Left hindlimb (tissue), 1 donor: Measurements from ENCODE around the gene KCNC3.
"Not testable (repeated sequence)": the region's sequence is repeated elsewhere in the genome, so short reads cannot be mapped to it uniquely, and the experiment has no call there.

Experiments
- DNase-seq: peaks from one replicate; pipeline ENCODE4 v3.0.0-alpha.2; 2018

The KCNC3 gene

DNA sequence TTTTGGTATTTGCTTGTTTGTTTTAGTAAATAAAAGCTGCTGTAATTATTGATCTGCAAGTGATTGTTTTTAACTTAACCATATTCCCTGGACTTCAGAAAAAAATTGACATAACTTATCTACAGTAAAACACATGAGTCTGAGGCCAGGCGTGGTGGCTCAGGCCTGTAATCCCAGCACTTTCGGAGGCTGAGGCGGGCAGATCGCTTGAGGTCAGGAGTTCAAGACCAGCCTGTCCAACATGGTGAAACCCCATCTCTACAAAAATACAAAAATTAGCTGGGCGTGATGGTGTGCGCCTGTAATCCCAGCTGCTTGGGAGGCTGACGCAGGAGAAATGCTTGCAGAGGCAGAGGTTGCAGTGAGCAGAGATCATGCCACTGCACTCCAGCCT, 24.3 kb upstream of the KCNC3 start:
- not testable (repeated sequence) for DNase-seq

DNA sequence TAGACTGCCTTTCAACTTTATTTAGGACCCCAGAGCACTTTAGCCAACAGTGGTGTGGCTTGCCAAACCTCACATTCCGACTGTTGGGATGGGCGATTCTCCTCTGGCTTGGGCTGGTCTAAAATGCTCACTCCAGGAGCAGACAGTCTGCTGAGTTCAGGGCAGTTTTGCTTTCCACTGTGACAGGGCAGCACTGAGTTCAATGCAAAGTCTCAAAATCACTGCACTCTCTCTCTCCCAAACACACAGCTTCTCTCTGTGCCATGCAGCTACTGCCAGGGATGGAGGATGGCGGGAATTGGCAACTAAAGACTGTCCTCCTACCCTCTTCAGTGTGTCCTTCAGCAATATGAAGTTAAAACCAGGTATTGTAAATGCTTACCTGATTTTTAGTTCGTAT, 23.1 kb upstream of the KCNC3 start:
- no peak for DNase-seq

DNA sequence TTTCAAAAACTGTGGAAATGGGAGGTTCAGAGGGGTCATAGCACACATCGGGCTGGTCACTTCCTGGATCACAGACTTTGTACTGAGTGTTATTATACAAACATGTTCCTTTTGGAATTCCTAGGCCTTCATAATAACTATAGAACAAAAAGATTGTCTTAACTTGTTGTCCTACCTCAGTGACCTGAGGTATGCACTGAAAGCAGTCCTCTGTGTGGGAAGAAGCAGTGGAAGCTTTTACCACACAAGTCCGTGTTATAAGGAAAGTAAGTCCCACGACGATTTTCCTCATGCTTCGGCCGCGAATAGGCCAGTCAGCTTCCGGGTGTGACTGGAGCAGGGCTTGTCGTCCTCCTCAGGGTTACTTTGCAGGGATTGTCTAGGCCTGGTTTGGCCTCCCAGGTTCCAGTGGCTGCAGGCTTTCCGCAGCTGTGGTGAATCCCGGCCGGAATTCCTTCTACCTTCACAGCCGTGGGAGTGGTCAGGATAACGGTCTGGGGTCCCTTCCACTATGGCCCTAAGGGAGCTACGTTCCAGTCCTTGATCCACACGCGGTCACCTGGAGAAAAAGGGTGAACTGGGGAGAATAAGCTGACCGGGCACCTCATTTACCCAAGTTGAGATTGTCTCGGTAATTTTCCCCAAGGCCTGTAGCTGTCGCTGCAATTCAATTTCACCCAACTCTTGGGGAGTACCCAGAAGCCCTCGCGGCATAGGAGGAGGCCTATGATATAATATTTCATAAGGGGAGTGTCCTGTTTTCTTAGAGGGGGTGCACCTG, 20.3 kb upstream of the KCNC3 start:
- DNase-seq = no peak

DNA sequence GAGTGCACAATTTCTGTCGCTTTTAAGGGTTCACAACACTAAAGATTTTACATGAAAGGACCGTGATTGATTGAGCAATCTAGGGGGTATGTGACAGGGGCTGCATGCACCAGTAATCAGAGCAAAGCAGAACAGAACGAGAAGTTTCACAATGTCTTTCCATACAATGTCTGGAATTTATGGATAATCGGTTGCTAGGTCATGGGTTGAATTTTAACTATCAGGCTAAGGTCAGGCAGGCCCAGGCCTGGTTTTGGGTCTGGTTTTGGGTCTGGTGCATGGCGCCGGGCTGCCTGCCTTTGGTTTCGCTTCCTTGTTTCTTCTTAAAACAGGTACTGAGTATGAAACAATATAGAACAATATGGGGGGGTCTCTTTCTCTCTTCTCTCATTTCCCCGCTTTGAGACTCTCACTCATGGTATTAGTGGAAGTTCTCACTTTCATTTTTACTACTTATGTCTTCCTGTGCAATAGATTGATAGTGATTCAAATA, 18.0 kb upstream of the KCNC3 start:
- not testable (repeated sequence) for DNase-seq

DNA sequence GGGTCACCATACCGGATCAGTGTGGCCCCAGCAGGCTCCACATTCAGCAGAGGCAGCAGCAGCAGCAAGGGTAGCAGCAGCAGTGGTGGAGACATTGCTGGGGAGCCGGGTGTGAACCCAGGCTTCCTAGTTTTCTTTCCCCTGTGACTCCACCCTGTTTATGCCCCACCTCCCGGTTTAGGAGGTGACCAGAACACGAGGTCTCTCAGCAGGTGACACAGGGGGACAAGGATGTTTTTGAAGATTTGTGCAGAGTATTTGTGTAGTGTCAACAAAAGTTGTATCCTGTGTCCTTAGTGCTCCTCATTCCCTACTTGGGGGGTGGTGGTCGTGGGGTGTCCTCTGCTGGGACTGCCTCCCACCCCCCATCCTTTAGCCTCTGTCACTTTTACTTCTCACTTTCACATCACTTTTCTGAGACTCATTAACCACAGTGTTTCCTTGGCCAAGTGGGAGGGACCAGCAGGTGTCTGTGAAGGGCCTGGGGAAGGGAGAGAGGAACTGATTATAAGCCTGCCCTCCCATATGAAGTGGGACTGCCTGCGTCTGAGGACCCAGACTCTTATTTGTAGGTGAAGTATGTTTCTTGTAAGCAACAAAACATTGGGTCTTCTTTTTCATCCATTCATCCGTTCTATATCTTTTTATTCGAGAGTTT, 15.6 kb upstream of the KCNC3 start:
- no peak for DNase-seq

DNA sequence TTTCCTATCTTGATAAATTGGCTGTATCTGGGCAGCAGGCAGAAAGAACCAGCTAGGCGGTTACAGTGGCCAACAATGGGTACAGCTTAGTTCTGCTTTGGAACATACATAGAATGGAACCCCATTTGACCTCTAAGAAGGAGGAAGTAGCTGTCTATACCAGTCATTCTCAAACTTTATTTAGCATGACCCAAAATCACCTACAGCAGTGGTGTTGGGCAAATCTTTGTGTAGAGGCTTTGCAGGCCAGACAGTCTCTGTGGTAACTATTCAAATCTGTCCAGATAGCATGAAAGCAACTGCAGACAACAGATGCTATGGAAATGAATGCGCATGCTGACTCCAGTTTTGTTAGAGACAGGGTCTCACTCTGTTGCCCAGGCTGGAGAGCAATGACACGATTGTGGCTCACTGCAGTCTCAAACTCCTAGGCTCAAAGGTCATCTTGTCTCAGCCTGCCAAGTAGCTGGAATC, 12.0 kb upstream of the KCNC3 start:
- DNase-seq = no peak

DNA sequence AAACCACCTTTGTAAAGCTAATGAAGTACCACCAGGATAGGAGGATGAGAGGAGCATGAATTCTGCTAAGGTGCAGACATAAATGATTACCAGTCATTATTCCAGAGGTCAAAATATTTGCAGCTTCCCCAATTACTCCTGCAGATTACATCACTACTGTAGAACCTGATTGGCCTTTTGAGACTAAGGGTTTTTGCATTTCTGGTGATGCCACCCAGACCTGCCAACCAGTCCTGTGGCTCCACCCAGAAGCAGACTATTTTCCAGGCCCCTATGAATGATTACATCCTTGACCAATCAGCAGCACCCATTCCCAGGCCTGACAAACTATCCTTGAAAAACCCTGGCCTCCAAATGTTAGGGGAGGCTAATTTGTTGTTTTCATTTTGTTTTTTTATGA, 11.2 kb upstream of the KCNC3 start:
- no peak for DNase-seq

DNA sequence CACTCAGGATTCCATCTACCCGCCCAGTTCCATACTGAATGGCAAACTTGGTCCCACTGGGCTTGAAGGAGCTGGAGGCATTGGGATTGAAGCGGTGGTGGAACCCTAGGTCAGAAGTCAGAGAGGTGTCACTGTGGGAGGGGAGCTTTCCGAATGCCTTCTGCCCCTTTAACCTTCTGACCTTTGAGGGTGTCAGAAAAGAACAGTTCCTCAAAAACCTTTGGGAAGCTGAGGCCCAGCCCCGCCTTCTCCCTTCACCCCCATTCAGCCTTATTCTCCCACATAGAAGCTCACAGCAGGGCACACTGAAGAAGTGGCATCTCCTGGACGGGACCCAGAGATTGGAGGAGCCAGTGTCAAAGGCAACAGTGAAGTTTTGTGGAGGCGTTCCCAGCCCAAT, 7.9 kb upstream of the KCNC3 start:
- DNase-seq = not testable (repeated sequence)

DNA sequence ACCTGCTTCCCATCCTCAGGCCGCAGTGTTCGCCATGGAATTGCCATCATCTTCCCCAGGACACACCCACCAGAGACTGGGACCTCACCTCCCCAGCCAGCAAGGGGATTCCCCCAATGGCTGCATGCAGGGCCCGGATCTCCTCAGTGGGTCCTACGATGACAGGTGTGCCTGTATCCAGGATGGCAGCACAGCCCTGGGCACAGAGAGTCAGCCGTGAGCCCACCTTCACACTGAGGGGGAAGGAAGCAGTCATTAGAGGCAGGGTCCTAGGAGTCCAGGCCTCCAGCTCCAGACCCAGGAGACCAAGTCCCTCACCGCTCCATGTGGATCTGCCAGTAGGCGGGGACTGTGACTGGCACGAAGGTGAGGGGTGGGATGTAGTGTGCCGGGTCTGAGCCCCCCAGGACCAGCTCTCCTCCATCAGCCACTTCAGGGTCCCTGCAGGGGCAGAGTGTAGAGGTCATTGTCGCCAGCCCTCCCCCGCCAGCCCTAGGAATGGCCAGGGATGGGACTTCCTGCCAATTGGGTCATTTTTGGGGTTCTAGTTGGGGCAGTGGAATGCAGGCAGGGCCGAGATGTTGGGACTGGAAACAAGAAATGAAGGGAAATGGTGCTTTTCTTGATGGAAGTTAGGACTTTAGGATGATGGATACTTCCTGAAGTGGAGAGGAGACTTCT, 5.7 kb upstream of the KCNC3 start:
- no peak for DNase-seq

DNA sequence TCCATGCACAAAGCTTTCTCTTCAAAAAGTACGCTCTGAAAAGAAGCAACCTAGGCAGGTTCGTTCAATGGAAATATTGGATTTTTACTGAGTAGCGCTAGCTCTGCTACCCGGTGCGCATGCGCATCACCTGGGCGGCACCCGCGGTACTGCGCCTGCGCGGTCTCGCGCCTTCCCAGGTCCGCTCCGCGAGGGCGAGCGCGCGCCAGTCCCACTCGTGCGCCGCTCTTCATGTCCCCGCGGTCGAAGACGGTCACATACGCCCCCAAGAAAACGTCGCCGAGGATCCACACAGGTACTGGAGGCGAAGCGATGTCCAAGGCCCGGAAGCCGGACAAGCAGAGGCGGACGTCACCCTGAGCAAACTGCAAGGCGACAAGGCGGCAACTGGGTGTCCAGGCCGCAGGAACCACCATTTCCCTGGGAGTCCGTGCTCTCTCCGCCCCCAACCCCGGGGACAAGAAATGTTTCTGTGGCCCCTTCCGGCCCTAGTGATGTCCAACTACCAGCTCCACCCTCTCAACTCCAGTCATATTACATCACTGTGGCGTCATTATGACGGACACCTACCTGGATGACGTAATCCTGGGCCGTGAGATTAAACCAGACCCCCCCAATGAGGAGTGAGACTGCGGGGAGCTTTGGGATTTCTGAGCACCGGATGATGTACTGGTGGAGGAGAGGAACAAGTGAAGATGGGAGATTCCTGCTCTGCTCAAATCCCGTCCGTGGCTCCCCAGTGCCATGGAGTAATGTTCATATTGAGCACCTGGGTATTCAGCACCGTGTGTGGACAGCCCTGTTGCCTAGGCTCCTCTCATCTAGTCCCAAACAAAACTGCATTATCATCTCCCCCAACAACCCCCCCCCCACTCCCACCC, 4.8 kb upstream of the KCNC3 start:
- peak; percentile 47 for DNase-seq

DNA sequence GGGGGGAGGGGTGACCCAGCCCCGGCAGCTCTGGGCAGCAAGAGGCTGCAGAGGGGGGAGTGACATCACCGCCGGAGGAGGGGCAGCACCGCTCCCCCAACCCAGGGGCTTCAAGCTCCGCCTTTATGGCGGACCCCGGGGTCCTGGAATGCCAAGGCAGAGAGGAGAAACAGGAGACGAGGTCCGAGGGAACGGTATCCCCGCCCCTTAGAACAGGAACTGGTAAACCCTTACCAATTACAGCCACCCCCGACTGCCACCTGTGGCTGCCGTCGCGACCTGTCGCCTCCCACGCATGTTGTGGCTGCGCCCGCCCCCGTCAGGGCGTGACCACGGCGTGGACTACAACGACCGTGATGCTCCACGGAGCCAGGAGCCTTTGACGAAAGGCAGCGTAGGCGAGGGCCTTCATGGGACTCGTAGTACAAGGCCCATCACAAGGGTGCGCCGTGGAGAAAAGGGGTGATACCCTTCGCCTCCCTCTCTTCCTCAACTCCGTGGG, 4.1 kb upstream of the KCNC3 start:
- peak; percentile 89 for DNase-seq

DNA sequence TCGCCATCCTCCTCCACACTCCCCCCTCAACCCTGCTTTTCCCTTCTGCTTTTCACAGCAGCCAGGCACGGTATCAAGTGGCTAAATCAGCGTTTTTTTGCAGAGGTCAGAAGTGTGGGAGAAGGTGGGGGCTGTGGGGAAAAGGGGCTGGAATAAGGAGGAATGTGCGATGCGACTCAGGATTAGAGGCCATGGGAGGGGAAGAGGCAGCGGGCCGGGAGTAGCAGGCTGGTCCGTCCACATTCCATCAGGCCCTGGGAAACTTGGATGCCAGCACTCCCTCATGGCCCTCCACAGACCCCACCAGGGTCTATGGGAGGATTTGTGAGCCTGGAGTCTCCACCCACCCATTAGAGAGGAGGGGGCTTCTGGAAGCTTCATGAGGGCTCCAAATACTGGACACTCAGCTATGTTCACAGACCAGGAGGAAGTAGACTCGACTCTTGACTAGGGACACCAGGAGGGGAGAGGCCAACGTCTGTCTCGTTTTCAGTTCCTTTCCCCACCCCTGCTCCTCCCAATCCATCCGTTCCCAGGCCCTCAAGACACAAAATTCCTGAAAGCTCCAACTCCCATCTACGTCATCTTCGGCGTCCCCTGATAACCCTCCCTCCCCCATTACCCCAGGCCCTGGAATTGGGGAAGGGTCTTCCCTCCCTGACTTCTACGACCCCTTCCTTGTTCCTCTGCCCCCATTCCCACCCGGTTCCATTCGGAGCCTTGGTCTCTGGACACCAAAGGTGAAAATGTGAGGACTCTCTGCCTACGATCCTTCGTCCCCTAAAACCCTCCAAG, 3.3 kb upstream of the KCNC3 start:
- no peak for DNase-seq

DNA sequence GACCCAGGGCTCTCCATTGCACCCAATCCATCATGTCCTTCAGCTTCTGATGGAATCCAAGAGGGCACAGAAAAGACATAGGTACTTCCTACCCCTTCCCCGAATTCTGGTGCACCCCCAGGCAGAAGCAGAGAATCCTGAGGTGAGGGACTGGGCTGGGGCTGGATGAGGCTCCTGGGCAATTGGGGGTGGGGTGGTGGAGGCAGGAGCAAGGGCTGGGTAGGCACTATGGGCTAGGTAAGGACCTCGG, 2.7 kb upstream of the KCNC3 start:
- DNase-seq = no peak

DNA sequence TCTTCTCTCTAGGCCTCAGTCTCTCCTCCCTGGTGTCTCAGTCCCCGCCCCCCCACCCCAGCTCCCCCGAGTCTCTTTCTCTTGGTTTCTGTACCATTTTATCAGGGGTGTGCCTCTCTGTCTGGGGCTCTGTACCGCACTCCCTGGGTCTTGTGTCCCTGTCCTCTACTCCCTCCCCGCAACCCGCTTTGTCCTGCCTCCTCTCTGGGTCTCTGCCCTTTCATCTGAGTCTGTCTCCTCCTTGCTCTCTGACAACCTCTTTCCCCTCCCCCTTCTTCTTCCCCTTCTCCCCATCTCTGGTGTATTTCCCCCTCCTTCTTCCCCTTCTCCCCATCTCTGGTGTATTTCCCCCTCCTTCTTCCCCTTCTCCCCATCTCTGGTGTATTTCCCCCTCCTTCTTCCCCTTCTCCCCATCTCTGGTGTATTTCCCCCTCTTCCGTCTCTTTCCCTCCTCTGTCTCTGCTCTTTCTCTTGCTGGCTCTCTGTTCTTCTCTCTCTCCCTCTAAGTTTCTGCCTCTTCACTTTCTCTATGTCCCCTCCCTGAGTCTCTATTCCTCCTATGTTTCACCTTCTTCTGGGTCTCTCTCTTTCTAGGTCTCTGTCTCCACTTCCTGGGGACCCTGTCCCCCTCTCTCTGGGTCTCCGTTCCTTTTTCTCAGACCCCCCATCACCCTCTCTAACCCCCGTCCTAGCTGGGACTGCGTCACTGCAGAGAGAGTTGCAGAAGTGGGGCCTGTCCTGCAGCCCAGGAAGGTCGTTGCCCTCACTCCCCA, 2.2 kb upstream of the KCNC3 start:
- no peak for DNase-seq

DNA sequence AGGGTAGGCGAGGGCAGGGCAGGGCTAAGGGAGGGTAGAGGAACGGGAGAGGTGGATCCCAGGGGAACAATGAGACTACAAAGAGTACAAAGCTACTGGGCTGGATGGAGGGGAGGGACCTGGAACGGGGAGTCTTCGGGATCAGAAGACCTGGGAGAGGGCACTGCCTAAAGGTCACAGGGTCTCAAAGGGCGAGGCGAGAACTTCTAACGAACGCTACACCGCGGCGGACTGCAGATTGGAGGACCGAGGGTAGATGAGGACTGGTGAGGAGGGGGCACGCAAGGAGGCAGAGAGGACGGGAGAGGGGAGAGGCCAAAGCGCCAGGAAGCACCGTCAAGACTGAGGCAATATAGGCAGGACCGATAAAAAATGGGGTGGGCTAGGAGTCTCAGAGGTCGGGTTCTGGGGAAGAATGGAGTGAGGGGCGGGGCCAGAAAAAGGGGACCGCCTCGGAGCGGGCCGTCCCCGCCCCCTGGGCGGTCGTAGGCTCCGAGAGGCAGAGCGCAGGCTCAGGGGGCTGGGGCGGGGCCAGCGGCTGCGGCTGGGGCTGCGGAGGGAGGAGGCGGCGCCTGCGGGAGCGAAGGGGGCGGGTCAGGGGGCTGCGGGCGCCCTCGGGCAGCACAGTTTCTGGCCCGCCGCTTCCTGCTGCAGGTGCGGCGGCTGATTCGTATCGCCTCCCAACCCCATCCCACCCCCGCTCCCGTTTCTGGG, 1.3 kb upstream of the KCNC3 start:
- DNase-seq = peak; percentile 81

DNA sequence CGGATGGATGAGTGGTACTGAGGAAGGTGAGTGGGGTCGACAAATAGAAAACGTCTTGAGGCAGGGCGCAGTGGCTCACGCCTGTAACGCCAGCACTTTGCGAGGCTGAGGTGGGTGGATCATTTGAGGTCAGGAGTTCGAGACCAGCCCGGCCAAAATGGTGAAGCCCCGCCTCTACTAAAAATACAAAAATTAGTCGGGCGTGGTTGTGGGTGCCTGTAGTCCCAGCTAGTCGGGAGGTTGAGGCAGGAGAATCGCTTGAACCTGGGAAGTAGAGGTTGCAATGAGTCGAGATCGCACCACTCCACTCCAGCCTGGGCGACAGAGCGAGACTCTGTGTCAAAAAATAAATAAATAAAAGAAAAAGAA, 733 bp upstream of the KCNC3 start:
- DNase-seq = not testable (repeated sequence)

DNA sequence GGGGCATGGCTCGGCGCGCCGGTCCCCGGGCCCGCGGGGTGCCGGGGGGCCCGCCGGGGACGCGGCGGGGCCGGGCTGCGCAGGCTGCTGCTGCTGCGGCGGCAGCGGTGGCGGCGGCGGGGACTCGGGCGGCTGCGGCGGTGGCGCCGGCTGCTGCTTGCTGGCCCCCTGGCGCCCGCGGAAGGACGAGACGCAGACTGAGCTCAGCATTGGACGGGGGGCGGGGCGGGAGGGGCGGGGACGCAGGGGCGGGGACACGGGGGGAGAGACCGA, 368 bp downstream of the KCNC3 start:
- DNase-seq = no peak

DNA sequence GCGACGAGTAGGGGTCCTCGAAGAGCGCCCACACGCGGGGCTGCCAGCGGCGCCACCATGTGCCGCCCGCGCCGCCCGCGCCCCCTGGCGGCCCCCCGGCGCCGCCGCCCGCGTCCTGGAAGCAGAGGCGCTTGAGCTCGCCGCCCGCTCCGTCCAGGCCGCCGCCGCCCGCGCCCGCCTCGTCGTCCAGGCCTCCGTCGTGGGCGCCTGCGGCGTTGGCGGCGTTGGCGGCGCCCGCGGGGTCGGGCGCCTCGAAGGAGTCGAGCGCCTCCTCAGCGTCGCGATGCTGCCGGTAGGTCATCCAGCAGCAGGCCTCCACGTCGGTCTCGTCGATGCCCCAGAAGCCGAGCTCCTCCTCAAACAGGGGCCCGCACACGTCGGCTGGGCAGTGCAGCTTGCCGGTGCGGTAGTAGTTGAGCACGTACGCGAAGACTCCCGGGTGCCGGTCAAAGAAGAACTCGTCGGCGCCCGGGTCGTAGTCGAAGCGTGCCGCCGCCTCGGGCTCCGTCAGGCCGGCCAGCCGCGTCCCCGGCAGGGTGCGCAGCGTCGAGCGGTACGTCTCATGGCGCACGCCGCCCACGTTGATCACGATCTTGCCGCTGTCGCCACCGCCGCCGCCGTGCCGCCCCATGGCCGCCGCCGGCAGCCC, 829 bp downstream of the KCNC3 start:
- DNase-seq = no peak

DNA sequence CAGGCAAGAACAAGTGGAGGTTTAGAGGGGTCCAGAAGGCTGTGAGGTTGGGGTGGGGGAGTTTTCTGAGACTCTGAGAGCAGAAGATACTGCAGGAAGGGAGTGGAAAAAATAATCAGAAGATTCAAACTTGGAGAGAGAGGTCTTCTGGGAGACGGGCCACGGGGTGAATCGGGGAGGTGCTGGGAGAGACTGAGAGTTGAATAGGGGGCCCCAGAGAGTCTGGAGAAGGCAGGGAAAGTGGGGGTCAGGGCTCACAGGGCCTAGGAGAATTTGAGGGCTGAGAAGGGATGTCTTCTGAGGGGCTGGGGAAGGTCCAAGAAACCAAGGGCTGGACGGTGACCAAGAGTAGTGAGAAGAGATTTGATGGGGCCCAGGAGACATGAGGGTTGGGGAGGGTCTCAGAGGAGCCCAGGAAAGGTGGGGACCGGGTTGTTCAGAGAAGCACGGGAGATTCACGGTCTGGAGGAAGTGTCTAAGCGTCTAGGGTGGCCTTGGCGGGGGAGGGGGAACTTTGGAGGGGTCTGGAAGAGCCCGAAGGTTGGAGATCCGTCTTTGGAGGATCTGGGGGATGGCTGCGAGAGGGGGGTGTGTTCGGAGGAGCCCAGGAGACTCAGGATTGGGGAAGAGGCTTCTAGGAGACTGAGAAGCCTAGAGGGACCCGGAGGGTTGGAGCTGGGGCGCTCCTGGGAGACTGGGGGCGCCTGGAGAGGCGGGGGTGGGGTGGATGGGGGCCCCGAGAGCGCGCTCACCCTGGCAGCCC, 1.5 kb downstream of the KCNC3 start:
- DNase-seq = no peak

DNA sequence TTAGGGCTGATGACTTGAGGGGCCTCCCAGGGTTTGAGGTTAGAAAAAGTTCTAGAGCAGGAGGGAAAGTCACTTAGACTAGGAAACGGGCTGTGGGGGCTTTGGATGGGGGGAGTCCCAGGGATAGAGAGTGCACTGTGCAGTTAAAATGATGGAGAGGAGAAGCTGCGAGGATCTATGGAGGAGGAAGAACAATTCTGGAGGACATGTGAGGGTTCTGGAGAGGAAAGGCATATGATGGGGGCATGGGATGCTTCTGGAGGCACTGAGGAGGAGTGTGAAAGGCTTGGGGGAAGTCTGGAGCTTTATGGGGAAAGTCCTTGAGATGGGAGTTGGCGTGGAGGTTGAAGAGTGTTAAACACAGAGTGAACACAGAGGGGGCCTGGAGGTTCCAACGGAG, 2.2 kb downstream of the KCNC3 start:
- DNase-seq = no peak
